NT2/D1 (cell line): ENCODE results near the gene AMBRA1.

ENCODE experiments used
- DNase-seq: peaks from one replicate; pipeline ENCODE4 v3.0.0-alpha.2; 2011; ENCODE audit warnings: low read depth, low spot score
- H3K27me3 ChIP-seq: 2 replicates; pipeline ENCODE4 v1.6.0; 2011; ENCODE audit warnings: mild to moderate bottlenecking; ENCODE audit not compliant: insufficient read length, insufficient read depth
- H3K36me3 ChIP-seq: 2 replicates; pipeline ENCODE4 v1.6.1; 2011; ENCODE audit warnings: mild to moderate bottlenecking, low read length, mixed read lengths; ENCODE audit not compliant: insufficient read depth, insufficient read length
- H3K4me1 ChIP-seq: 2 replicates; pipeline ENCODE4 v1.5.1; 2011; ENCODE audit not compliant: insufficient read depth, insufficient read length
- H3K4me3 ChIP-seq: 2 replicates; pipeline ENCODE4 v1.5.1; 2011; ENCODE audit warnings: low read depth; ENCODE audit not compliant: insufficient read length
- H3K9ac ChIP-seq: 2 replicates; pipeline ENCODE4 v1.6.0; 2011; ENCODE audit warnings: low read depth; ENCODE audit not compliant: insufficient read length
- H3K9me3 ChIP-seq: 2 replicates; pipeline ENCODE4 v1.5.1; 2011; ENCODE audit warnings: mild to moderate bottlenecking, low read length; ENCODE audit not compliant: insufficient read depth
- SUZ12 ChIP-seq: IDR thresholded peaks from 2 replicates; pipeline ENCODE4 v1.6.1; 2011; ENCODE audit not compliant: insufficient read length, insufficient read depth; ENCODE audit errors: extremely low read depth
- YY1 ChIP-seq: IDR thresholded peaks from 2 replicates; pipeline ENCODE4 v1.6.1; 2011; ENCODE audit not compliant: insufficient read length, insufficient read depth
- ZNF274 ChIP-seq: IDR thresholded peaks from 2 replicates; pipeline ENCODE4 v1.6.1; 2011; ENCODE audit warnings: mild to moderate bottlenecking, low read depth, low read length

Gene AMBRA1

DNA sequence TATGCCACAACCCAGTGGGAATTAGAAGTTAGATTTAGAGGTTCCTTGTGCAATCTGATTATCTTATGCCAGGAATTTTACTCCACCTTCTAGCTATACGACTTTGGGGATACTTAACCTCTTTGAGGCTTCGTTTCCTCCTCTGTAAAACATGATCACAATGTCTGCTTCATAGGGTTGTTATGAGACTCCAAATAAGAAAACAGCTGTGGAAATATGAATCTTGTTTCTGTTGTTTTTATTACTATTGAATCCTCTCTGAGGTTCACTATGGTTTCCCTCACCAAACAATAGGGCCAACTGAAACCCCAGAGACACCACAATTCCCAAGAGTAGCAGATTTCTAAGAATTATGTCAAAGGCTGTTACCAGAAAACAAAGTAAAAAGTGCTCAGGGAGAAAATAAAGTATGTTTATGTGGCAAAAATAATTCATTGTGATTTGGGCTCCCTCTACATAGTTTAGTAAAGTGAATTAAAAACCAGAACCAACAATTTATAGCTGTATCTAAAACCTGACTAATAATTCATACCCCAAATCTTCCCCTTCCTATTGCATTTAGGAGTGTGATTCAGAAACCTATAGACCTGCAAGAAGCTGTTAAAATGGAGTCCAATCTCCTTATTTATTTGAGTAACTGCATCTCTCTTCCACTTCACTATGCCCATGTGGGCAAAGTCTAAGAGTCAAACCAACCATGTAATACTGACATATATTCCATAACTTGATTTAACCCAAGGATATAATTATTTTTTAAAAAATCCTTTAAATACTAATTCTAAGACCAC is 38.4 kb downstream of the AMBRA1 start:
- peaks cover 8% of the 10 kb centered on the region for H3K4me1 ChIP-seq

DNA sequence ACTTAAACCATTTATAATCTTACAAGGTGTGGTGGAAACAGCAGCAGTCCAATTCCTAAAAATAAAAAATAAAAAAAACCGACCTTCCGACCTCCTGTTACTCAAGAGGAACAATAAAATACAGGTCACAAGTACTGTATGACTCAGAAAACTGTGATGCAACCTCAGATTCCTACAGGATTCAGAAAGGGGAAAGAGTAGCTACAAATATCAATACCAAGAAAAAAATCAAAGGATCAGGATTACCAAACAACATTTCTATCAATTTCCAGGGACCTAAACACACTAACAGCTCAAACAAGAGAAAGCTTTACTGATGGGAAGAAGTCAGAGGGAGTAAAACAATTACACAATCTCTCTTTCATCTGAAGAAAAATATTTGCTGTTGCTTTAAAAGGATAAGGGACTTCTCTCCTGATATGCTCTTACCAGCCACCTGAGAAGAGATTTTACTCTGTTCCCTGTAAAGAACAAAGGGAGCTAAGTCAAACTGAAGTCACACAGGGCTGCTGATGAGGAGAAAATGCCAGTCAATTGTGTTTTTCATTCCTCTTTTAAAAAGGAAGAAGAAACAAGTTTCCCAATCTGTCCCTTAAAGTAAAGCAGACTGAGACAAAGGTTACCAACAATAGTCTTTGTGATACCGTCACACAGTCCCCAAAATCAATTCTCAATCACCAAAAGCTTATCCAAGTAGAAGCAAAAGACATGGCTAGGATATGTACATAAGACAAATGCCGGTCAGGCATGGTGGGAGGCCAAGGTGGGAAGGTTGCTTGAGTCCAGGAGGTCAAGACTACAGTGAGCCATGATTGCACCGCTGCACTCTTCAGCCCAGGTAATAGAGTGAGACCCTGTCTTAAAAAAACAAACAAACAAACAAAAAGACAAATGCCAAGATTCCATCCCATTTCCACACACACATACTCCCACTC is 39.3 kb downstream of the AMBRA1 start:
- Histone ChIP-seq H3K27me3 (no peaks in the 10 kb centered on the region), H3K36me3 (no peaks in the 10 kb centered on the region), H3K9me3 (no peaks in the 10 kb centered on the region), H3K4me1 (peaks cover 8% of the 10 kb centered on the region), H3K4me3 (no peak overlapping the region), H3K9ac (no peak overlapping the region)
- DNase-seq = no peak
- TF ChIP-seq ZNF274 = no peak
- no peak for TF ChIP-seq SUZ12
- no peak for TF ChIP-seq YY1

More for the DNA sequence above, 38.4 kb downstream of the AMBRA1 start:
- H3K36me3 ChIP-seq = no peaks in the 10 kb centered on the region
- no peak for TF ChIP-seq SUZ12
- no peak for TF ChIP-seq ZNF274
- no peak for TF ChIP-seq YY1
- no peaks in the 10 kb centered on the region for H3K9me3 ChIP-seq
- no peak overlapping the region for H3K4me3 ChIP-seq
- DNase-seq = no peak
- no peaks in the 10 kb centered on the region for H3K27me3 ChIP-seq
- no peak overlapping the region for H3K9ac ChIP-seq

DNA sequence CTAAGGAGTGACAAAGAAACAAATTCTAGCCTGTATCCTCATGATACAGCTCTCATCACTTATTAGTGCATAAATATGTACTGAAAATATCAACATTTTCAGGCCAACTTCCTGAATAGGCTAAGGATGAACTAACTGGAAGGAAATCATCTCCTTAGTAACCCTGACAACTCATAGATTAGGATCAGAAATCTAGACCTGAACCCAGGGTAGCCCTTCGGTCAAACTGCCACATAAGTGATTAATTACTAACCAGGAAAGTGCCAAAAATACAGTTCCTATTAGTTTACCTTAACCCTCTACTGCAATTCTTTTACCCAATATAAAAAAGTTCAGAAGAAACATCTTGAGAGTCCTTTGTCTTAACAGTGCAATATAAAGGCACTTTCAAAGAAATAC is 40.0 kb downstream of the AMBRA1 start:
- Histone ChIP-seq H3K9ac (no peak overlapping the region), H3K4me3 (no peak overlapping the region), H3K27me3 (no peaks in the 10 kb centered on the region), H3K4me1 (peaks cover 8% of the 10 kb centered on the region), H3K36me3 (no peaks in the 10 kb centered on the region), H3K9me3 (no peaks in the 10 kb centered on the region)
- TF ChIP-seq YY1 (no peak), ZNF274 (no peak), SUZ12 (no peak)
- DNase-seq = no peak

DNA sequence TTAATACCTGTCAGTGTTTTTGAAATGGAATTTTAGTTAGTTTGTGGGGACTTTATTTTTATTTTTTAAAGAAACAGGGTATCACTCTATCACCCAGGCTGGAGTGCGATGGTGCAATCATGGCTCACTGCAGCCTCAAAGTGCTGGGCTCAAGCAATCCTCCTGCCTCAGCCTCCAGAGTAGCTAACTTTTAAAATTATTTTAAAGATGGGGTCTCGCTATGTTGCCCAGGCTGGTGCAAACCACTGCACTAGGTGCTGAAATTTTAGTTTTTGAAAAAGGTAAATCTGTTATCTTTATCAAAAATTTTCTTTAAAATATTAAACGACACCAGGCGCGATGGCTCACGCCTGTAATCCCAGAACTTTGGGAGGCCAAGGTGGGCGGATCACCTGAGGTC is 42.6 kb downstream of the AMBRA1 start:
- Histone ChIP-seq H3K9me3 (no peaks in the 10 kb centered on the region), H3K4me1 (peaks cover 2% of the 10 kb centered on the region), H3K9ac (no peak overlapping the region), H3K4me3 (no peak overlapping the region), H3K27me3 (no peaks in the 10 kb centered on the region), H3K36me3 (peaks cover 20% of the 10 kb centered on the region)
- DNase-seq = no peak
- TF ChIP-seq ZNF274 (no peak), YY1 (no peak), SUZ12 (no peak)

DNA sequence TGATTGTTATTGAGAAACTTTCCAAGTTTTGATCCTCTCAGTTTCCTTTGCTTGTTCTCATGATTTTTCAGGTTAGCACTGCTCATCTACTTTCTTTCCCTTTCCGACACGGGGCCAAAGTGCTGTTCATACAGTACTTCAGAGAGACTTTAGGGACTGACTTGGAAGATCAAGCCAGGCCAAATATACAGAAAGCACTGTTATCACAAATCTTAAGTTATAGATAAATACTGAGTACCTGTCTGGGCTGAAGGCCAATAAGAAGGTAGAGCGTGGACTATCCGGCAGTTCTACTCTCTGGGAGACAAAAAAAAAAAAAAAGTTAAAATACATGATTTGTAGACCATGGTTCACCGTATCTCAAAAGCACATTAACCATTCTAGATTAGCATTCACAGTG is 46.2 kb downstream of the AMBRA1 start:
- H3K27me3 ChIP-seq = no peaks in the 10 kb centered on the region
- no peak overlapping the region for H3K4me3 ChIP-seq
- TF ChIP-seq YY1 = no peak
- TF ChIP-seq SUZ12 = no peak
- TF ChIP-seq ZNF274 = no peak
- H3K4me1 ChIP-seq = no peaks in the 10 kb centered on the region
- no peaks in the 10 kb centered on the region for H3K9me3 ChIP-seq
- no peak for DNase-seq
- H3K9ac ChIP-seq = no peak overlapping the region
- peaks cover 54% of the 10 kb centered on the region for H3K36me3 ChIP-seq

DNA sequence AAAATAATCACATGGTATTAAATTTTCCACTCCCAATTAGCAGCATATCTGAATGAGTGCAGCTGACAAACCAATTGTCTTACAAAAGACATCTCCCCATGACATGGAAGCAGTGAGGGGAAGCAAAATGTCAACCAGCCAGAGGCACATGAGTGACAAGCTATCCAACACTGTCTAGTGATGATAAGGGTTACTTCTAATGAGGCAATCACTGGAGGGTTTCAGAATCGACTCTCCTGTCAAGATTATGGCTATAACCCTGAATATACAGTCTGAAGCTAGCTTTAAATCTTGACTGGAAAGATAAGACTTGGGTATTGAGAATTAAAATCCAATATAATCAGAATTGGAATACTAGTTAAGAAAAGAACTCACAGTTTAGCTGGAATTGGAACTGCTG is 50.3 kb downstream of the AMBRA1 start:
- peaks cover 83% of the 10 kb centered on the region for H3K36me3 ChIP-seq
- no peaks in the 10 kb centered on the region for H3K4me1 ChIP-seq
- H3K9ac ChIP-seq = no peak overlapping the region
- no peak overlapping the region for H3K4me3 ChIP-seq
- TF ChIP-seq YY1 = no peak
- TF ChIP-seq SUZ12 = no peak
- no peak for TF ChIP-seq ZNF274
- no peak for DNase-seq
- H3K9me3 ChIP-seq = no peaks in the 10 kb centered on the region
- no peaks in the 10 kb centered on the region for H3K27me3 ChIP-seq

DNA sequence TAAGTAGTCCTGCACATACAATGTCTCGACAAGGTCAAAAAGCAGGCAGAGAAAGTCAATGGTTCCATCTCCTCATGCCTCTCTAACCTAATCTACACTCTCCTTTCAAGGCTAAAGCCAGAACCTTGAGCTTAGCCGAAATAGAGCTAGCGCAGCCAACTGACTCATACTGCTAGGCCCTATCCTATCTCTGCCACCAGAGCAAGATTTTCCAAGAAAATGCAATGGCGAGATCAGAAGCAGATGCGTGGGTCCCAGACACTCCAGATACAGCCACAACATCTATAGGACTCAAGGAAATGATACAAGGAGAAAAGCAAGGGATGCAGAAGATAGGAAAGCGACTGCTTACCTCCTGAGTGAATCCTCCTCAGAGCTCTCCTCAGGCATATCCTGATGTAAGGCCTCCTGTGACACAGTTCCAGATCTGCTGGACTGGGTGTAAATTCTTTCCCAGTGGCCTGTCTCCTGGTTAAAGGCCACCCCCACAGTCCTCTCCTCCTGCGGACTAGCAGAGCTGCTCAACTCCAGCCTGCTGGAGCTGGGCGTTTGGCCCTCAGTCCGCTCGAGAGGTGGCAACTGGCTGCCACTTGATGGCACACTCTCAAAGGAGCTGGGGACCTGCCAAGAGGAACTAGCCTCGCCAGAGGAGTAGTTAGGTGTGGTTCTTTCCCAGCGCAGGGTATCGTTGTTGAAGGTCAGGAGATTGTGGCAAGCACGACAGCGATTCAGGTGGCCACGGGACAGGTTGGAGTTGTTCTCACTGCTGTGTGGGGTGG is 52.0 kb downstream of the AMBRA1 start:
- H3K4me1 ChIP-seq = no peaks in the 10 kb centered on the region
- peaks cover 67% of the 10 kb centered on the region for H3K36me3 ChIP-seq
- no peak overlapping the region for H3K9ac ChIP-seq
- H3K4me3 ChIP-seq = no peak overlapping the region
- no peaks in the 10 kb centered on the region for H3K9me3 ChIP-seq
- TF ChIP-seq YY1 (no peak), SUZ12 (no peak)
- H3K27me3 ChIP-seq = no peaks in the 10 kb centered on the region
- DNase-seq = no peak
